GM20000 (cell line): ENCODE results near the gene PRKCG.

Experiments used
- DNase-seq: peaks from one replicate; pipeline ENCODE4 v3.0.0; 2012; ENCODE audit warnings: low spot score
- CTCF ChIP-seq: IDR thresholded peaks from 2 replicates; pipeline ENCODE4 v1.5.1; 2012; ENCODE audit warnings: mild to moderate bottlenecking, control low read depth; ENCODE audit errors: extremely low read depth, missing control alignments

Gene PRKCG

GRCh38 chr19:53927739-53928138 is 45.7 kb downstream of the PRKCG start:
- TF ChIP-seq CTCF: no peak
- no peak for DNase-seq

GRCh38 chr19:53936029-53936428 is 54.0 kb downstream of the PRKCG start:
- no peak for TF ChIP-seq CTCF
- DNase-seq: no peak

- DNase-seq: no peak
- TF ChIP-seq CTCF: no peak
Measured at GRCh38 chr19:53942001-53942786, 60.2 kb downstream of the PRKCG start.

- TF ChIP-seq CTCF: no peak
- DNase-seq: no peak
Measured at GRCh38 chr19:53944416-53944815, 62.4 kb downstream of the PRKCG start.

GRCh38 chr19:53944933-53945332 is 62.9 kb downstream of the PRKCG start:
- no peak for TF ChIP-seq CTCF
- DNase-seq: no peak

GRCh38 chr19:53945441-53945840 is 63.4 kb downstream of the PRKCG start:
- TF ChIP-seq CTCF: no peak
- DNase-seq: no peak

- TF ChIP-seq CTCF: no peak
- DNase-seq: no peak
Measured at GRCh38 chr19:53945998-53946397, 64.0 kb downstream of the PRKCG start.
